ENCODE measurements around the gene CD22.
"Not testable (repeated sequence)": the region's sequence is repeated elsewhere in the genome, so short reads cannot be mapped to it uniquely, and the experiment has no call there.

Gene CD22

DNA sequence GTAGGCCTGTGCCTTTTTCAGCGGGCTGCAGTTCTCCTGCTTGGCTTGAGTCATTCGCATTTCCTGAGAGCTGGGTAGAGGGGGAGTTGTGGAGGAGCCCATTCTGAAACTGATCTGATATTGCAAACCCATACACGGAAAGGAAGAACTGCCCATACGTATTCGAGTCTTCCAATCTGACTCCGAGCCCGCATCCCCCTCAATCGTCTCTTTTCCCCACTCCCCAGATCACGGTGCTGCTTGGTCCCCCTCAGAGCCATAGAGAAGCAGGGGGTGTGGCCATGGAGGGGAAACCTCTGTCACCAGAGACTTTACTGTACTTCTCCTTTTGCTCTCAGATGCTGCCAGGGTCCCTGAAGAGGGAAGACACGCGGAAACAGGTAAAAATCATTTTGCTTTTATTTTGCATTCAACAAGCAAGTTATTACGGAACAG, at the start of gene CD22:
CD22 (plus strand) TSS at position 337 of the 435 bp plus-strand sequence. CDS start 2,854 bp downstream, outside the sequence.
- no peak for DNase-seq (ENCODE audit: low read depth)

DNA sequence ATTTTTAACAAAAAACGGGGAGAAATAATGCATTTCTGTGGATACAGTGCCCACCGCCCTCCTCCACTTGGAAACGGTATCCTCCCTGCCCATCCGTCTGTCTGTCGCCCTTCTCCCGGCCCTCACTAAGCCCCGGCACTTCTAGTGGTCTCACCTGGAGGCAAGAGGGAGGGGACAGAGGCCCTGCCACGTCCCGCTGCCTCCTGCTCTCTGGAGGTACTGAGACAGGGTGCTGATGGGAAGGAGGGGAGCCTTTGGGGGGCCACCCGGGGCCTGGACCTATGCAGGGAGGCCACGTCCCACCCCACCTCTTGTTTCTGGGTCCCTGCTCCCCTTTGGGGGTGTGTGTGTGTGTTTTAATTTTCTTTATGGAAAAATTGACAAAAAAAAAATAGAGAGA, 49.6 kb upstream of the CD22 start:
- no peak for DNase-seq (ENCODE audit: low read depth)

DNA sequence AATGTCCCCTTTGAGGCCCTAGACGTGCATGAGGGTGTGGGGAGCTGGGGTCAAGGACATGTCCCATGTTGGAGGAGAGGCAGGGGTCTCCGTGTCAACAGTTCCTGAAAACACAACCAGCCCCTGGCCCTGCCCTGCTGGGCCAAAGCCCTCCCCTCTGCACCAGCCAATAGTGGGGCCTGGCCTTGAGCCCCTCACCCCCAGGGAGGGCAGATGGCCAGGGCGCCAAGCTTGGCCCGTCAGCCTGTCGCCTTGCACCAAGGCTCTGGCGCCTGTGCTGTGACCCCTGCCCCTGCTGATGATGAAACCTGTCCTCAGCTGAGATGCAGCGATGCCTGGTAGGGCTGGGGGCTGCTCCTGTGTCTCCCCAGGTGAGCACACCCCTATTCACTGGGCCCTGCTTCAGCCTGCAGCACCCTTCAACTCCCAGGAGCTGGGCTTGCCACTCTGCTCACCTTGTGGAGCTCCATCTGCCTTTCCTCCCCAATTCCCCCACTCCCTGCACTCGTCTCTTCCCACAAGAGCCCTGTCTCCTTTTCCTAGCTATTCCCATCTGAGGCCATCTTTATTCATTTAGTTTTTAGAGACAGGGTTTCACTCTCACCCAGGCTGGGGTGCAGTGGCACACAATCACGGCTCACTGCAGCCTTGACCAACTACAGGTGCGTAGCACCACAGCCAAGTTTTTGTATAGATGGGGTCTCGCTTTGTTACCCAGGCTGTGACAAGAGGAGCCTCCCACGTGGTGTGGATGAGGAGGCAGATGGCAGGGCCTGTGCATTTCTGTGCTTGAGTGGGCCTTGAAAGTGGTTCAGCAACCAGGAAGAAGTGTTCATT, 48.8 kb upstream of the CD22 start:
- DNase-seq (ENCODE audit: low read depth), result no peak

DNA sequence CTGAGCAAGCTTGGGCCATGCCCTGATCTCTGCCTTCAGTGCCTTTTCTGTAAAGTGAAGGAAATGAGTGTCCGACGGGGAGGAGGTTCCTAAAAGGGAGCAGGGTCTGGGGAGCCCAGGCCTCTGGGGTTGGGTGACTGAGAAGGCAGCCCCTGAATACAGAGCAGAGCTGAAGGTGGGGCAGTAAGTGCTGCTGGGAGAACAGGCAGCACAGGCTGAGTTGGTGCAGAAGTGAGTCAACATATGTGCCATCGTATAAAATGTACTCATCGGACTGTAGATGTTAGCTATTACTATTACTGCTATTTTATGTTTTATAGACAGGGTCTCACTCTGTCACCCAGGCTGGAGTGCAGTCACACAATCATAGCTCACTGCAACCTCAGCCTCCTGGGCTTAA, 47.7 kb upstream of the CD22 start:
- DNase-seq (ENCODE audit: low read depth), result no peak

DNA sequence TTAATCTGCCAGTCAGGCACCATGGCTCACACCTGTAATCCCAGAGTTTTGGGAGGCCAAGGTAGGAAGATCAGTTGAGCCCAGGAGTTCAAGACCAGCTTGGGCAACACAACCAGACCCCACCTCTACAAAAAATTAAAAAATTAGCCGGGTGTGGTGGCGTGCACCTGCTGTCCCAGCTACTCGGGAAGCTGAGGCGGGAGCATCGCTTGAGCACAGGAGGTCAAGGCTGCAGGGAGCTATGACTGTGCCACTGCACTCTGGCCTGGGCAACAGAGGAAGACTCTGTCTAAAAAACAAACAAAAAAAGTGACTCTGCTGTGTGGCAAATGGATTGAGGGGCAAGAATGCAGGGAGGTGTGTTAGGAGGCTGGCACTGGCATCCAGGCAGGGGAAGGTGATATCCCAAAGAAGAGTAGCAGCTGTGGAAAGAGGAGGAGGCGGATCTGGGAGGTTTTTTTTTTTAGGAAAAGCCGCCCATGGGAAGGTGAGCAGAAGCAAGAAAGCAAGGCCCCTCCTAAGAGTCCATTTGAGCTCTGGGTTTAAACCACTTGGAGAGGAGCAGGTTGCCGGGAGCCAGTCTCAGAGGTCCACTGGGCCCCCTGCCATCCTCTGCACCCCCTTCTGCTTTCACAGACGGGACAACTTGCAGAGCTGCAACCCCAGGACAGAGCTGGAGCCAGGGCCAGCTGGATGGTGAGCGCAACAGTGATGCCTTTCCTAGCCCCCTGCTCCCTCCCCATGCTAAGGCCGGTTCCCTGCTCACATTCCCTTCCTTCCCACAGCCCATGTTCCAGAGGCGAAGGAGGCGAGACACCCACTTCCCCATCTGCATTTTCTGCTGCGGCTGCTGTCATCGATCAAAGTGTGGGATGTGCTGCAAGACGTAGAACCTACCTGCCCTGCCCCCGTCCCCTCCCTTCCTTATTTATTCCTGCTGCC, 44.6 kb upstream of the CD22 start:
- no peak for DNase-seq (ENCODE audit: low read depth)

DNA sequence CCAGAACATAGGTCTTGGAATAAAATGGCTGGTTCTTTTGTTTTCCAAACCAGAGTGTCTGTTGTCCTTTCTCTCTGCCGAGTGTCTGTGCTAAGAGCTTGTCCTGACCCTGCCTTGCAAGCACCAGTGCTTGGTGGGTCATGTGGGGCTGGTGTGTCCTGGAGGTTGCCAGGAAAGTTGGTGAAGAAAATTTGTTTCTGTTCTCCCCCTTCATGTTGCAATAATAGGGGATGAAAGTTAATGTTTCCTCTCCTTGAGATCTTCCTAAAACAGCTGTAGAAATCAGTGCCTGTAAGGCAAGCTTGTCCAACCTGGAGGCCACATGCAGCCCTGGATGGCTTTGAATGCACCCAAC, 43.9 kb upstream of the CD22 start:
- no peak for DNase-seq (ENCODE audit: low read depth)

DNA sequence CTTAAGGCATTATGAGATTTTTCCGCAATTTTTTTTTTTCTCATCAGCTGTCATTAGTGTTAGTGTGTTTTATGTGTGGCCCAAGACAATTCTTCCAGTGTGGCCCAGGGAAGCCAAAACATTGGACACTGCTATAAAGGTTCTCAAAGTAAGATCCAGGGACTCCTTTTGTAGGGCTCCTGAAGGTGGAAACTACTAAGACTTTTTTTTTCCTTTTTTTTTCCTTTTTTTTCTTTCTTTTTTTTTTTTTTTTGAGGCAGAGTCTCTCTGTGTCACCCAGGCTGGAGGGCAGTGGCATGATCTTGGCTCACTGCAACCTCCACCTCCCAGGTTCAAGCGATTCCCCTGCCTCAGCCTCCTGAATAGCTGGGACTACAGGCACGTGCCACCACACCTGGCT, 43.5 kb upstream of the CD22 start:
- not testable (repeated sequence) for DNase-seq (ENCODE audit: low read depth)

DNA sequence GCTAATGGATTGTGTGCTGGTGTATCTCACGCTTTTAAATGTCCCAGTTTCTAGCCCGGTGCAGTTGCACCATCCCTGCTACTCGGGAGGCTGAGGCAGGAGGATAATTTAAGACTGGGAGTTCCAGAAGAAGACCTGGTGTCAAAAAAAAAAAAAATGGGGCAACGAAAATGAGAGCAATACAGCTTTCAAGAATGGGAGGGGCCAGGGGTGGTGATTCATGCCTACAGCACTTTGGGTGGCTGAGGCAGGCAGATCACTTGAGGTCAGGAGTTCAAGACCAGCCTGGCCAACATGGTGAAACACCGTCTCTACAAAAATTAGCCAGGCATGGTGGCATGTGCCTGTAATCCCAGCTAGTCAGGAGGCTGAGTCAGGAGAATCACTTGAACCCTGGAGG, 42.9 kb upstream of the CD22 start:
- DNase-seq (ENCODE audit: low read depth), result not testable (repeated sequence)

DNA sequence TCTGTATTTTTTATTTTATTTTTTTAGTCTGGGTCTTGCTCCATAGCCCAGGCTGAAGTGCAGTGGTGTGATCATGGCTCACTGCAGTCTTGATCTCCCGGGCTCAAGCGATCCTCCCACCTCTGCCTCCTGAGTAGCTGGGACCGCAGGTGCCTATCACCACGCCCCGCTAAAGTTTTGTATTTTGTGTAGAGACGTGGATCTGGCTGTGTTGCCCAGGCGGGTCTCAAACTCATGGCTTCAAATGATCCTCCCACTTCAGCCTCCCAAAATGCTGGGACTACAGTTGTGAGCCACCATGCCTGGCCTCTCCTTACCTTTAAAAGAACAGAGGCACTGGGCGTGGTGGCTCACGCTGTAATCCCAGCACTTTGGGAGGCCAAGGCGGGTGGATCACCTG, 41.3 kb upstream of the CD22 start:
- no peak for DNase-seq (ENCODE audit: low read depth)

DNA sequence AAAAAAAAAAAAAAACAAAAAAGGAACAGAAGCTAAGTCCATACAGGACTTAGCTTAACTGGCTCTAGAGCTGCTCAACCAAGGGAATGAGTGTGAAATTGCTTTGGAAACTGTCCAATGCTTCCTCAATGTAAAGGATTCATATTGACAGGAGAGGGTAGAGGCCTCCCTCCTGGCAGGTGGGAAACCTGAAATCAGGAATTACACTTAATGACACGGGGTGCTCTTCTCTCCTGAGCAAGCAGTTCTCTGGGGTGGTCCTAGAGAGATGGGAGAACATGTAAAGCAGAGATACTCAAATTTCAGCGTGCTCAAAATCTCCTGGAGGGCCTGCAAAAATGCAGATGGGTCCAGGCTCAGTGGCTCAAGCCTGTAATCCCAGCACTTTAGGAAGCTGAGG, 40.7 kb upstream of the CD22 start:
- no peak for DNase-seq (ENCODE audit: low read depth)

DNA sequence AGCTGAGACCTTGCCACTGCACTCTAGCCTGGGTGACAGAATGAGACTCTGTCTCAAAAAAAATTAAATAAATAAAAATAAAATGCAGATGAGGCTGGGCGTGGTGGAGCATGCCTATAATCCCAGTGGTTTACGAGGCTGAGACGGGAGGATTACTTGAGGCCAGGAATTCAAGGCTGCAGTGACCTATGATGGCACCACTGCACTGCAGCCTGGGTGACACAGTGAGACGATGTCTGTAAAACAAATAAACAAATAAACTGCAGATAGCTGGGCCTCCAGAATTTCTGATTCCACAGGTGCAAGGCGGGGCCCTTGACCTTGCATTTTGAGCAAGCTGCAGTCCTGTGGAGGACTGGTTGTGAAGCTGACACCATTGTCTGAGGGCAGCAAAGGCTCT, 40.1 kb upstream of the CD22 start:
- no peak for DNase-seq (ENCODE audit: low read depth)

DNA sequence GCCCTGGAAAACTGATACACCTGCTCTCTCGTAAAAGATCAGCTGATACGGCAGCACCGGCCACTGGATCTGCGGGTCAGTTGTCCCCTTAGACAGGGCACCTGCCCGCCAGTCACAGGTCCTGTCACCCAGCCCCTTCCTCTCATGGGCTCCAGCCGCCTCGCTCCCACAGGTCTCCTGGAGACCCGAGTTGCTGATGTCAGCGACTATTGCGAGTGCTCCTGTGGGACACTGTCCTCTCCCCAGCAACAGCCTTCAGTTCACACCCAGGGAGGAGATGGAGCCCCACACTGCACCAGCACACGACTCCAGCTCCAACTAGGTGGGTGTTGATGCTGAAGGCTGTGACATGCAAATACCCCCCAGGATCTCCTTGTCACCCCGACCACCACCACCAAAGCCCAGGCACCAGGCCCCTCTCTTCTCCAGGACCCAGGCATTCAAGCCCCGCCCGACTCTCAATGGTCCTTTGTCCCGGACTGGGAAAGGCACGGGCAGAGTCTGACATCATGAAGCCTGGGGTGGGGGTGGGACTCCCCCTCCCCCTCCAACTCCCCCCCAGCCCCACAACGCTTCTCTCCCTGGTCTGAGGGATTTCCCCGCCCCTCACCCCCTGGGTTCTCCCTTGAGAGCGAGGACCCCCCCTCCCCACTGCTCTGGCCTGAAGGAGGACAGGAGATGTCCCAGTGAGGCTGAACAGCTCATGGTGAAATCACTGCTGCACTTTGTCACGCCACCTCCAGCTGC, 38.4 kb upstream of the CD22 start:
- no peak for DNase-seq (ENCODE audit: low read depth)

DNA sequence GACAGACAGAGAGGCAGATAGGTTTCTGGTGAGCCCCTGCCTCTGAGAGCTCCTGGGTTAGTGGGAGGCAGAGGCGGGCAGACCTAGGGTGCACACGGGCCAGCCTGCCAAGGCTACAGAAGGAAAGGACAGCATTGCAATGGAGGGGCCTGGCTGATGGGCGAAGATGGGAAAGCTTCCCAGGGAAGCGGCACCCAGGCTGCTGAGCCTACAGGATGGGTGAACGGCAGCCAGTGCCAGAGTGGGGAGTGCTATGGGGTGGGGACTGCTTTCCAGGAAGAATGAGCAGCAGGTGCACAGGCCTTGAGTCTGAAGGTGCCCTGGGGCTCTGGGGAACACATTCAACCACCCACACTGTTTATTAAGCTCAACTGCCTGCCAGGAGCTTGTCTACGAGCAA, 37.7 kb upstream of the CD22 start:
- no peak for DNase-seq (ENCODE audit: low read depth)

DNA sequence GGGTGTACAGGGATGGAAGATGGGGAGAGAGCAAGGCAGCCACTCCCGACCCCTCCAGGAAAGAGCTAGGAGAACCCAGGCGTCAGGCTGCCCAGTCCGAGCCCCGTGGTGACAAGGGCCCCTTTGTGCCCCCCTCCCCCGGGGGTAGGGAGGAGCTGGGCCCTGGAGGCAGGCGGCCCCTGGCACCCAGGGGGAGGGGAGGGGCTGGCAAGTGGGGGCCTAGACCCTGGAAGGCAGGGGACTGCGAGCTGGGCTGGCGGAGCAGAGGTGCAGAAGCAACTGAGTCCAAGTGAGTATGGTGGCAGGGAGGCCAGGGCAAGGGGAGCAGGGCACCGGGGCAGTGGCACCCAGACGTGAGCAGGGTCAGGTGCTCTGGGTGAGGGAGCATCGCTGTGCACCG, 37.1 kb upstream of the CD22 start, which contains the start of gene MAG:
MAG (plus strand) TSS at position 246 of the 400 bp plus-strand sequence. CDS start 3,248 bp downstream, outside the sequence.
- no peak for DNase-seq (ENCODE audit: low read depth)

DNA sequence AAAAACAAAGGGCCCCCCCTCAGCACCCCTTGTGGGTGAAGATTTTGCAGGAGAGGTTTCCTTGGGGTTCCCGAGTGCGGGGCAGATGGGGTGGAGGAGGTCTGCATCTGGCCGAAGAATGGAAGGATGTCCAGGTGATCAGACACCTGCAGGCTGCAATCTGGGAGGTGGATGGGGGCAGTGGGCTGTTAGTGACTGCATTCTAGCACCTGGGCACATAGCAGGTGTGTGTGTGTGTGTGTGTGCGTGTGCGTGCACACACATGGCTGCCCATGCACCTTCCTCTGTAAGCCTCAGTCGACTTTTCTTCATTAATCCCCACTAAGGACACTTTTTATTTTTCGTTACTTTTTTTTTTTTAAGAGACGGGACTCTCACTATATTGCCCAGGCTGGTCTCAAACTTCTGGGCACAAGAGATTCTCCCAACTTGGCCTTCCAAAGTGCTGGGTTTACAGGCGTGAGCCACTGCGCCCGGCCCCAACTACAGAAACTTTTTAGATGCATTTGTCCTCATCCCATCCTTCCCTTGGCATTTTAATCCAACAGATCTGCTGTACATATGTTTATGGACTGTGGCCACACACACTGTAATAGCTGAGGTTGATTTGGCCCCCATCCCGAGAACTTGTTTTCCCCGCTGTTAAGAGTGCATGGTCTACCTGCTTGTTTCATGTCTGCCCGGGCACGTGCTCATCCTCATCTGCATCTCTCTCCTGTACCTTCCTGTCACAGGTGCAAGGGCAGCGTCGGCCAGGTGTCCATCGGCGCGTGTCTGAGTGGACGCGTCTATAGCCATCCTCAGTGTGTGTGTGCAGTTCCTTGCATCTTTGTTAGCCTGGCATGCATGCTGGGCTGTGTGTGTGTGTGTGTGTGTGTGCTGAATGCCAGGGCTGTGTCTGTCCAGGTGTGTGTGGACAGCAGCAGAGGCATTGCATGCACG, 36.3 kb upstream of the CD22 start:
- DNase-seq (ENCODE audit: low read depth), result no peak

DNA sequence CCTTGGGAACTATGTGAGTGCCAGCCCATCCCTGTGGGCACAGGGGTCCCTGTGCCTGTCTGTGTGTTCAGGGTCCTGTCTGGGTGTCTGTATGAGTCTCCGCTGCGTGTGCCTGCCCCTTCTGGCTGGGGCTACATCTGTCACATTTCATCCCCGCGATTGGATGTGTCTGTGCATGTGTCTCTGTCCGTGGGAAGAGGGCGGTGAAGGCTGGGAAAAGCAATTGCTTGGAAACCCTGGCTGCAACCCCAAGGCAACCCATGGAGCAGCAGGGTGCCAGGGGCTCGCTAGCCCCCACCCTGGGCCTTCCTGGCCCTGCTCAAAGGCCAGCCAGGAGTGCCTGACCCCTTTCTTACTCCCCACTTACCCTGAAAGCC, 35.6 kb upstream of the CD22 start:
- DNase-seq (ENCODE audit: low read depth), result no peak

DNA sequence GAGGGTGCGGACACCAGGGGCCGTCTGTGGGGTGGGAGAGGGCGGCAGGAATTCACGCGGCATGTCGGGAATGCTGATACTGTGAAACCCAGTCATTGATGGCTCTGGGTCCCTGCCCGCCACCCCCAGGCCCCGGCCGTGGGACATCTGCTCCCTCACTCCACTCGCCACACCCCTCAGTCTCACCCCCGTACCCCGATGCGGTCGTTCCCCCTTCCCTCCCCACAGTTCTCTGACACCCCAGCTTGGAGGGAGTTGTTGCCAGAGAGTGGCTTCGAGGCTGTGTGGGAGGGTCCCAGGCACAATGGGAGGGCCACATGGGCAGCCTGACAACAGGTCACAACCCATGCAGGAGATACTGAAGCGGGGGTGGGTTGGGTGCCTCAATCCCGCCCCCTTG, 35.2 kb upstream of the CD22 start:
- no peak for DNase-seq (ENCODE audit: low read depth)

DNA sequence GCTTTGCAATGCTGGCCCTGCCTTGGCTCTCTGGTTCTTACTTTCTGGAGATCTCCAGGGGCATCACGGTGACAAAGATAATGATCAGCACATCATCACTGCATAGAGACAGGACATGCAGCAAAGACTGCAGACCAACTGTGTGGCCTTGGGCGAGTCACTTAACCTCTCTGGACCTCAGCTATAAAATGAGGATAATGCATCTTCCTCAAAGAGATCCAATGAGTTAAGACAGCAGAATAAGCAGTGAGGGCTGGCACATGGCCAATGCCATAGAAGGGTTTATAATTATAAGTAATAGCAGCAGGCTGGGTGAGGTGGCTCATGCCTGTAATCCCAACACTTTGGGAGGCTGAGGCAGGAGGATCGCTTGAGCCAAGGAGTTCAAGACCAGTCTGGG, 34.7 kb upstream of the CD22 start:
- DNase-seq (ENCODE audit: low read depth), result no peak

DNA sequence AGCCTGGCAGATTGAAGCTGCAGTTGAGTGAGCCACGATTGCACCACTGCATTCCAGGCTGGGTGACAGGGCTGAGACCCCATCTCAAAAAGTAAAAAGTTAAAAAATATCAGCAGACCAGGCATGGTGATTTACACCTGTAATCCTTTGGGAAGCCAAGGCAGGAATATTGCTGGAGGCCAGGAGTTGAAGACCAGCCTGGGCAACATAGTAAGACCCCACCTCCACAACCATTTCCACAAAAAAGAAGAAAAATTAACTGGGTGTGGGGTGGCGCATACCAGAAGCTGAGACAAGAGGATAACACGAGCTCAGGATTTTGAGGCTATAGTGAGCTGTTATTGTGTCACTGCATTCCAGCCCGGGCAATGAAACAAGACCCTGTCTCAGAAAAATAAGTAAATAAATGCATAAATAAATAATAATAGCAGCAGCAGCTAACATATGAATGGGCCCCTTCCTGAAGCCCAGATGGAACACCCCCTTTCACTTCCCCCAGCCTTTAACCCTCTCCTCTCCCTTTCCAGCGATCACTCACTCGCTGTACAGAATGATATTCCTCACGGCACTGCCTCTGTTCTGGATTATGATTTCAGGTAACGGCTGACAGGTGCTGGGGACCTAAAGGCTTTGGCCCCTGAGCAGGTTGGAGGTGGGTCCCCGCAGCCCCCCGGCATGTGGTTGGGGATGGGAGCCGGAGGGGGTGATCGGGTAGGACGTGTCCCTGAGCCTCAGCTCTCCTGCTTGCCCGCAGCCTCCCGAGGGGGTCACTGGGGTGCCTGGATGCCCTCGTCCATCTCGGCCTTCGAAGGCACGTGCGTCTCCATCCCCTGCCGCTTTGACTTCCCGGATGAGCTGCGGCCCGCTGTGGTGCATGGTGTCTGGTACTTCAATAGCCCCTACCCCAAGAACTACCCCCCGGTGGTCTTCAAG, 33.9 kb upstream of the CD22 start:
- DNase-seq (ENCODE audit: low read depth), result no peak
